Measurements from ENCODE around the gene NCBP3.

GRCh38 chr17:3836551-3836950, 9.5 kb downstream of the NCBP3 start:
- TF ChIP-seq CTCF (conservative IDR thresholded peaks at IDR 0.05; ENCODE audit: low read length) (no peak), EZH2phosphoT487 (IDR thresholded peaks at IDR 0.05; ENCODE audit: borderline replicate concordance) (no peak)
